ENCODE data around the gene SMAD7. TPM values are rescaled to one million over a fixed set of nuclear protein-coding genes. Genes with fewer than 3 reads are reported as not detected.
A peak's percentile ranks its signal among the peaks of the same experiment; 100 is the strongest.

The SMAD7 gene
- total RNA-seq, 6 experiments from 2014 or later = 29.6 to 35.8 (median 30.7) TPM

- Mint-ChIP-seq H3K36me3 (ENCODE audit: low read depth) (no peaks in the 10 kb centered on the region), H3K27ac (peak overlapping the region; percentile 97), H3K4me3 (peak overlapping the region; percentile 75), H3K9me3 (no peaks in the 10 kb centered on the region), H3K27me3 (ENCODE audit: insufficient read depth) (peaks cover 3% of the 10 kb centered on the region; the same call in 1 of the 2 replicates), H3K4me1 (ENCODE audit: low read depth) (peaks cover 69% of the 10 kb centered on the region)
- peak; percentile 84 for DNase-seq
- TF ChIP-seq CTCF (IDR thresholded peaks at IDR 0.05) = peak; percentile 3; the same call in 1 of the 2 replicates
These were observed 5.6 kb upstream of the SMAD7 start for GRCh38 chr18:48956356-48956755.

GRCh38 chr18:48955830-48956261, 5.1 kb upstream of the SMAD7 start:
- TF ChIP-seq CTCF (IDR thresholded peaks at IDR 0.05) = peak; percentile 36
- peaks cover 64% of the 10 kb centered on the region for H3K4me1 Mint-ChIP-seq (ENCODE audit: low read depth)
- peaks cover 3% of the 10 kb centered on the region; the same call in 1 of the 2 replicates for H3K36me3 Mint-ChIP-seq (ENCODE audit: low read depth)
- peak overlapping the region; percentile 97 for H3K27ac Mint-ChIP-seq
- H3K9me3 Mint-ChIP-seq = no peaks in the 10 kb centered on the region
- H3K27me3 Mint-ChIP-seq (ENCODE audit: insufficient read depth) = peaks cover 8% of the 10 kb centered on the region
- DNase-seq = peak; percentile 98
- peak overlapping the region; percentile 75 for H3K4me3 Mint-ChIP-seq

GRCh38 chr18:48954886-48955819, 4.4 kb upstream of the SMAD7 start:
- no peak for DNase-seq
- no peaks in the 10 kb centered on the region for H3K9me3 Mint-ChIP-seq
- H3K4me1 Mint-ChIP-seq (ENCODE audit: low read depth) = peaks cover 57% of the 10 kb centered on the region

GRCh38 chr18:48953104-48953706, 2.4 kb upstream of the SMAD7 start:
- TF ChIP-seq CTCF (IDR thresholded peaks at IDR 0.05) = no peak
- Mint-ChIP-seq H3K36me3 (ENCODE audit: low read depth) (peaks cover 19% of the 10 kb centered on the region), H3K27me3 (ENCODE audit: insufficient read depth) (peaks cover 14% of the 10 kb centered on the region), H3K27ac (peak overlapping the region; percentile 94), H3K4me3 (peak overlapping the region; percentile 93), H3K4me1 (ENCODE audit: low read depth) (peaks cover 49% of the 10 kb centered on the region), H3K9me3 (peaks cover 4% of the 10 kb centered on the region; the same call in 1 of the 2 replicates)
- no peak for DNase-seq

More at GRCh38 chr18:48954886-48955819, 4.4 kb upstream of the SMAD7 start:
- Mint-ChIP-seq H3K27ac (peak overlapping the region; percentile 97), H3K36me3 (ENCODE audit: low read depth) (peaks cover 4% of the 10 kb centered on the region; the same call in 1 of the 2 replicates), H3K4me3 (peak overlapping the region; percentile 75), H3K27me3 (ENCODE audit: insufficient read depth) (peaks cover 10% of the 10 kb centered on the region)
- TF ChIP-seq CTCF (IDR thresholded peaks at IDR 0.05) = no peak

- peaks cover 4% of the 10 kb centered on the region; the same call in 1 of the 2 replicates for H3K9me3 Mint-ChIP-seq
- H3K27me3 Mint-ChIP-seq (ENCODE audit: insufficient read depth) = peaks cover 14% of the 10 kb centered on the region
- H3K4me1 Mint-ChIP-seq (ENCODE audit: low read depth) = peaks cover 49% of the 10 kb centered on the region
- DNase-seq = peak; percentile 78
- H3K36me3 Mint-ChIP-seq (ENCODE audit: low read depth) = peaks cover 26% of the 10 kb centered on the region
- peak overlapping the region; percentile 93 for H3K4me3 Mint-ChIP-seq
- no peak for TF ChIP-seq CTCF (IDR thresholded peaks at IDR 0.05)
- peak overlapping the region; percentile 94 for H3K27ac Mint-ChIP-seq
These were observed 1.7 kb upstream of the SMAD7 start for GRCh38 chr18:48952287-48953103.
